ENCODE results near the gene KIF5C. TPM values are rescaled to one million over a fixed set of nuclear protein-coding genes. Genes with fewer than 3 reads are reported as not detected.

Gene KIF5C
- total RNA-seq: 0.16 TPM in 1 of 2 replicates, not detected in the other

DNA sequence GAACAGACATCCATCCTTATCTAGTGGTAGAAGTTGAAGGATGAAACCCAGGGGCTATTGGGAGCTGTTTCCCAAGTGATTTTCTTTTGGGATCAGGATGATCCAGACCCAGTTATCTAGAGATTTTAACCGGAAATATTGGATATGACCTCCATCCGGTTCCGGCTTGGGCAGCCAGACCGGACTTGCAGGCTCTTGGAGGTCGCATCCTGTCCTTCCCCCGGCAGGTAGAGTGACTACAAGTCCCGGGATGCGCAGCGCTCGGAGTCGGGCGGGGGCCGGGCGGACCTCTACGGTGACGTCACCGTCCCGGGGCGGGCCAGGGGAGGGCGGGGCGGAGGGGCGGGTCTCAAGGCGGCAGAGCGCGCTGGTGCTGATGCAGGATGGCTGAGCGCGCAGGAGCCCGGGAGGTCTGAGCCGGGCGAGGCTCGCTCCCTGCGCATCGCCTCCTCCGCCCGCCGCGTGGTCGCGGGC lies at the start of gene KIF5C:
TSS of gene KIF5C (plus strand) at position 360 of the 474 bp plus-strand sequence. CDS start 391 bp downstream, outside the sequence.

GRCh38 chr2:149038442-149039212 lies 163.6 kb downstream of the KIF5C start, which contains the start of gene LYPD6B:
TSS of gene LYPD6B (plus strand) at chr2:149038699. CDS start at chr2:149130949, 92,250 bp downstream.

Other genes with a start within 250 kb of the KIF5C start
- gene EPC2, start 230.5 kb upstream of the KIF5C start, total RNA-seq: 7.4 and 11.5 TPM in 2 replicates
- not detected in 2 replicates for gene LYPD6B, start 163.5 kb downstream of the KIF5C start, total RNA-seq